ENCODE measurements around the gene RNF123. TPM values are rescaled to one million over a fixed set of nuclear protein-coding genes. Genes with fewer than 3 reads are reported as not detected.

RNF123 gene
- total and polyA plus RNA-seq, 10 of the 15 experiments (the other 5 are each of a cell fraction or from before 2014, with no cell fraction given): 4.2 to 31.5 (median 17.6) TPM

- TF ChIP-seq CUX1 (IDR thresholded peaks at IDR 0.05; ENCODE audit: insufficient replicate concordance, low read depth, low read length) (no peak), NFXL1 (IDR thresholded peaks at IDR 0.05; ENCODE audit: borderline replicate concordance) (no peak), BCL3 (IDR thresholded peaks at IDR 0.05; ENCODE audit: borderline replicate concordance, insufficient read depth, low read depth, low read length, poor library complexity, severe bottlenecking) (no peak), TARDBP (IDR thresholded peaks at IDR 0.05; ENCODE audit: borderline replicate concordance) (no peak), MTA2 (IDR thresholded peaks at IDR 0.05; ENCODE audit: low read depth) (no peak), ATF7 (IDR thresholded peaks at IDR 0.05; ENCODE audit: low read depth) (no peak), FOXK2 (IDR thresholded peaks at IDR 0.05) (no peak), RELA (IDR thresholded peaks at IDR 0.05; ENCODE audit: borderline replicate concordance, partially characterized antibody) (no peak), CTCF (IDR thresholded peaks at IDR 0.05 in 2 of 3, conservative IDR thresholded peaks at IDR 0.05 in 1 of 3; ENCODE audit: control insufficient read depth in 2 of 3, extremely low read depth in 1 of 3, insufficient read depth in 1 of 3, low read depth in 3 of 3, low read length in 3 of 3) (no peak), ZBTB40 (IDR thresholded peaks at IDR 0.05; ENCODE audit: borderline replicate concordance) (no peak), SUZ12 (IDR thresholded peaks at IDR 0.05; ENCODE audit: unreplicated experiment) (no peak), JUND (IDR thresholded peaks at IDR 0.05; ENCODE audit: low read depth, low read length) (no peak)
These were observed 10.1 kb downstream of the RNF123 start (continued) for GRCh38 chr3:49699281-49699979.
